Stimulated activated effector memory CD8-positive, alpha-beta T cell treated with anti-CD3 and anti-CD28 coated beads, Interleukin-12 subunit alpha, Interleukin-12 subunit beta, amount 100 ng/mL, for 72 hours (primary cell): ENCODE results near the gene IFNB1.

Source experiments
- ATAC-seq: fragments of 150-1000 bp; cut with Tn5 transposase; 2 replicates; pipeline ENCODE4 v1.10.0; 2021
- DNase-seq, 2 donors: peaks; one replicate each; pipeline ENCODE4 v3.0.0; 2021 to 2022; ENCODE audit warnings: low spot score in 2 of 2
- H3K27ac Mint-ChIP-seq: one replicate; pipeline ENCODE4 v1.8.0; 2022; ENCODE audit warnings: mild to moderate bottlenecking, mixed read lengths
- H3K36me3 Mint-ChIP-seq: one replicate; pipeline ENCODE4 v1.8.0; 2022; ENCODE audit warnings: mild to moderate bottlenecking, mixed read lengths
- H3K4me1 Mint-ChIP-seq: one replicate; pipeline ENCODE4 v1.8.0; 2022; ENCODE audit warnings: mixed read lengths
- H3K4me3 Mint-ChIP-seq: one replicate; pipeline ENCODE4 v1.8.0; 2022; ENCODE audit warnings: mild to moderate bottlenecking, mixed read lengths
- H3K9me3 Mint-ChIP-seq: one replicate; pipeline ENCODE4 v1.8.0; 2022; ENCODE audit warnings: mixed read lengths

Gene IFNB1

GRCh38 chr9:21031091-21031807, 46.5 kb downstream of the IFNB1 start, which contains the start of gene HACD4:
HACD4 (minus strand) TSS chr9:21031640; CDS start chr9:21031590, 50 bp downstream.
- peaks cover 22% of the 10 kb centered on the region for H3K4me1 Mint-ChIP-seq
- no peak within 1 kb of the TSS for H3K4me3 Mint-ChIP-seq
- peak; percentile 54 to 79 for DNase-seq
- ATAC-seq = peak; percentile 78
- H3K9me3 Mint-ChIP-seq = no peaks in the 10 kb centered on the region
- peaks cover 2% of the 10 kb centered on the region for H3K36me3 Mint-ChIP-seq
- H3K27ac Mint-ChIP-seq = no peak within 1 kb of the TSS

- Mint-ChIP-seq H3K9me3 (no peaks in the 10 kb centered on the region), H3K4me1 (peaks cover 28% of the 10 kb centered on the region), H3K27ac (no peak overlapping the region), H3K4me3 (no peak overlapping the region), H3K36me3 (peaks cover 9% of the 10 kb centered on the region)
- ATAC-seq = peak; percentile 91
- peak in 1 of 2 donors; percentile 11 for DNase-seq
Observed at GRCh38 chr9:21030389-21031035, 47.2 kb downstream of the IFNB1 start.

- peaks cover 28% of the 10 kb centered on the region for H3K4me1 Mint-ChIP-seq
- ATAC-seq = no peak
- no peak overlapping the region for H3K27ac Mint-ChIP-seq
- H3K36me3 Mint-ChIP-seq = peaks cover 12% of the 10 kb centered on the region
- no peak for DNase-seq
- no peak overlapping the region for H3K4me3 Mint-ChIP-seq
- H3K9me3 Mint-ChIP-seq = no peaks in the 10 kb centered on the region
Observed at GRCh38 chr9:21029661-21030060, 48.1 kb downstream of the IFNB1 start.

GRCh38 chr9:21028466-21028865, 49.3 kb downstream of the IFNB1 start:
- DNase-seq = no peak
- ATAC-seq = peak; percentile 69
- no peak overlapping the region for H3K4me3 Mint-ChIP-seq
- H3K9me3 Mint-ChIP-seq = no peaks in the 10 kb centered on the region
- H3K27ac Mint-ChIP-seq = peak overlapping the region; percentile 23
- H3K36me3 Mint-ChIP-seq = peaks cover 19% of the 10 kb centered on the region
- H3K4me1 Mint-ChIP-seq = peaks cover 24% of the 10 kb centered on the region

GRCh38 chr9:21027295-21027694, 50.4 kb downstream of the IFNB1 start:
- Mint-ChIP-seq H3K4me1 (peaks cover 16% of the 10 kb centered on the region), H3K36me3 (peaks cover 21% of the 10 kb centered on the region), H3K4me3 (no peak overlapping the region), H3K27ac (no peak overlapping the region), H3K9me3 (no peaks in the 10 kb centered on the region)
- DNase-seq (no peak), ATAC-seq (no peak)
